HepG2 (cell line): ENCODE measurements around the gene GSKIP. TPM values are rescaled to one million over a fixed set of nuclear protein-coding genes. Genes with fewer than 3 reads are reported as not detected.

Source experiments
- EEA1 ChIP-seq: sonication (generic); formaldehyde crosslinking; IDR thresholded peaks from 2 replicates; pipeline ENCODE4 v1.5.1; 2020; ENCODE audit warnings: mild to moderate bottlenecking, missing genetic modification reagents, borderline replicate concordance
- HDAC1 ChIP-seq: sonication (generic); formaldehyde crosslinking; IDR thresholded peaks from 2 replicates; pipeline ENCODE4 v1.5.1; 2020; ENCODE audit warnings: mild to moderate bottlenecking, missing genetic modification reagents
- HES4 ChIP-seq: sonication (generic); formaldehyde crosslinking; IDR thresholded peaks from 2 replicates; pipeline ENCODE4 v1.9.0; 2021; ENCODE audit warnings: mild to moderate bottlenecking, missing genetic modification reagents, borderline replicate concordance
- HNRNPLL ChIP-seq: fragments of 200-400 bp; formaldehyde crosslinking; IDR thresholded peaks from 2 replicates; pipeline ENCODE4 v1.6.1; 2017; ENCODE audit warnings: mild to moderate bottlenecking, low read depth, low read length; ENCODE audit not compliant: poor library complexity, severe bottlenecking
- HOXD1 ChIP-seq: sonication (generic); formaldehyde crosslinking; IDR thresholded peaks from 2 replicates; pipeline ENCODE4 v1.5.0; 2020; ENCODE audit warnings: missing genetic modification reagents
- KDM1A ChIP-seq: IDR thresholded peaks from 2 replicates; pipeline ENCODE4 v1.6.1; 2016; ENCODE audit warnings: missing compliant biosample characterization
- STAG1 ChIP-seq: sonication (generic); formaldehyde crosslinking; IDR thresholded peaks from 2 replicates; pipeline ENCODE4 v1.4.0; 2020; ENCODE audit warnings: missing genetic modification reagents
- TEAD3 ChIP-seq: optimal IDR thresholded peaks from 2 replicates; pipeline ENCODE3; 2016; ENCODE audit warnings: borderline replicate concordance
- ZBTB3 ChIP-seq: sonication (generic); formaldehyde crosslinking; IDR thresholded peaks from 2 replicates; pipeline ENCODE4 v1.4.0; 2020; ENCODE audit warnings: low read depth, mild to moderate bottlenecking, moderate library complexity, missing genetic modification reagents, borderline replicate concordance
- ZFP1 ChIP-seq: IDR thresholded peaks from 2 replicates; pipeline ENCODE4 v1.6.1; 2016
- ZFP36L1 ChIP-seq: sonication (generic); formaldehyde crosslinking; IDR thresholded peaks from 2 replicates; pipeline ENCODE4 v1.8.0; 2022; ENCODE audit warnings: mild to moderate bottlenecking, missing genetic modification reagents, moderate library complexity
- ZNF335 ChIP-seq: sonication (generic); formaldehyde crosslinking; IDR thresholded peaks from 2 replicates; pipeline ENCODE4 v1.4.0; 2020; ENCODE audit warnings: missing genetic modification reagents
- ZNF468 ChIP-seq: sonication (generic); formaldehyde crosslinking; IDR thresholded peaks from 2 replicates; pipeline ENCODE4 v1.8.0; 2022; ENCODE audit warnings: mild to moderate bottlenecking, moderate library complexity, missing genetic modification reagents
- ZNF572 ChIP-seq: sonication (generic); formaldehyde crosslinking; IDR thresholded peaks from 2 replicates; pipeline ENCODE4 v1.5.1; 2020; ENCODE audit warnings: mild to moderate bottlenecking, missing genetic modification reagents
- ZNF589 ChIP-seq: sonication (generic); formaldehyde crosslinking; conservative IDR thresholded peaks from 2 replicates; pipeline ENCODE4 v1.8.0; 2022; ENCODE audit warnings: mild to moderate bottlenecking, moderate library complexity, missing genetic modification reagents
- ZNF7 ChIP-seq: IDR thresholded peaks from 2 replicates; pipeline ENCODE4 v1.6.1; 2016; ENCODE audit warnings: missing biosample characterization, missing genetic modification reagents
- ZNF780A ChIP-seq: sonication (generic); formaldehyde crosslinking; IDR thresholded peaks from 2 replicates; pipeline ENCODE4 v1.8.0; 2022; ENCODE audit warnings: mild to moderate bottlenecking, missing genetic modification reagents, moderate library complexity
- polyA plus RNA-seq, 8 experiments: library from polyadenylated mRNA; depleted of rRNA in 3 of 8; stranded (reverse) in 7 of 8; unstranded in 1 of 8; fragments of >200 nt; fragmentation: Illumina TruSeq in 4 of 8; extraction: Trizol in 4 of 8; gene quantifications; 2 replicates each; pipeline versions ENCODE4 v1.2.1 to v1.2.3, GENCODE V29; 2011 to 2016; ENCODE audit warnings: low read depth in 4 of 8, missing spikeins in 1 of 8, mixed read lengths in 1 of 8; ENCODE audit not compliant: insufficient read depth in 1 of 8
- total RNA-seq, 5 experiments: library from RNA; depleted of rRNA; stranded (reverse); fragments of >200 nt; fragmentation: Illumina TruSeq; extraction: Trizol; gene quantifications; 2 replicates each; pipeline ENCODE4 v1.2.3, GENCODE V29; 2016; ENCODE audit warnings: low read depth in 1 of 5
- TF ChIP-seq, protein P1 (sequence below): IDR thresholded peaks from 2 replicates; pipeline ENCODE4 v1.6.1; 2016; ENCODE audit warnings: missing compliant biosample characterization, missing genetic modification reagents, borderline replicate concordance
- TF ChIP-seq, protein P2 (sequence below): sonication (generic); formaldehyde crosslinking; IDR thresholded peaks from 2 replicates; pipeline ENCODE4 v1.8.0; 2023; ENCODE audit warnings: mild to moderate bottlenecking, missing genetic modification reagents
- TF ChIP-seq, protein P3 (sequence below): sonication (generic); formaldehyde crosslinking; IDR thresholded peaks from 2 replicates; pipeline ENCODE4 v1.5.0; 2020; ENCODE audit warnings: mild to moderate bottlenecking, missing genetic modification reagents
- TF ChIP-seq, protein P4 (sequence below): IDR thresholded peaks from 2 replicates; pipeline ENCODE4 v1.6.1; 2016; ENCODE audit warnings: control low read depth
- TF ChIP-seq, protein P5 (sequence below): sonication (generic); formaldehyde crosslinking; IDR thresholded peaks from 2 replicates; pipeline ENCODE4 v1.9.0; 2021; ENCODE audit warnings: missing genetic modification reagents, borderline replicate concordance

GSKIP gene
- total and polyA plus RNA-seq, 2 of the 13 experiments (the other 11 are each of a cell fraction or from before 2014, with no cell fraction given): 12.5 to 27.3 TPM

DNA sequence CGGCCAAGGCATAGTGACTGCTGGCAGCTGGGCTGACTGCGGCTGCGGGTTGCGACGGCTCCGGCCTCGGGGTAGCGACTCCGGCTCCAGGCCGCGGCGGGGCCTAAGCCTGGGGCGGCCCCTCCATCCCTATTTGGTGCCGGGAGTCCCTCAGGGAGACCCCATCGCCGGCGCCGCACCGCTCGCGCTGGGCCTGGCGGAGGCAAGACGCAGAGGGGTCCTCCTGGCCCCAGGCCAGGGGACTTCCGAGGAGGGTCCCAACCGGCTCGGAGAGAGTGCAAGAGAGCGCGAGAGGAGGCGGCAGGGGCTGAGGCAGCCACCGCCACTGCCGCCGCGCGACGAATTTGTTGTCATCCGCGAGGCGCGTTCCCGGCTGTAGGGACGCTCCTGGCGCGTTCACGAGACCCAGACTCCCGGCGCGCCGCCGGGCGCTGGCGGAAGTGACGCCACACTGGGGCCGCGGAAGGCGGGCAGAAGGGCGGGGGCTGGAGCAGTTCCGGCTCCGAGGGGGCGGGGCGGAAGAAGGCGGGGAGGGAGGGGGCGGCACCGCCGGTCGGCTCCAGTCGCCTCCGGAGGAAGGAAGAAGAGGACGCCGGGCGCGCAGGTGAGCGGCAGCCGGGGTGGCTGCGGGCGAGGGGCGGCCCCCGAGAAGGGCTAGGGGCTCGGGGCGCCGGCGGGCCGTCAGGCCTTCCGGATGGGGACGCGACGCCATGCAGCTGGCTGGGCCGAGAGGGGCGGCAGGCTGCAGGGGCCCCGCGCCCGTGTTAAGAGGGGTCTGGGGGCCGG lies at the start of gene GSKIP, which contains the start of gene ATG2B (continued):
- TF ChIP-seq HDAC1 (CRISPR knock-in tag) (0 out of 2 replicates have a peak, but pooled peaks have one; percentile 13), ZNF780A (no peak), ZBTB3 (no peak), HOXD1 (CRISPR knock-in tag) (no peak), ZFP1 (no peak), STAG1 (CRISPR knock-in tag) (no peak), ZFP36L1 (CRISPR knock-in tag) (no peak), ZNF468 (CRISPR knock-in tag) (no peak), HNRNPLL (peak; percentile 31), KDM1A (CRISPR knock-in tag) (no peak), HES4 (CRISPR knock-in tag) (peak; percentile 58; the same call in 1 of the 2 replicates), ZNF7 (CRISPR knock-in tag) (0 out of 2 replicates have a peak, but pooled peaks have one; percentile 36), ZNF589 (CRISPR knock-in tag) (no peak), EEA1 (no peak), TEAD3 (no peak), ZNF335 (CRISPR knock-in tag) (no peak), ZNF572 (no peak)
- TF ChIP-seq, protein P1, sequence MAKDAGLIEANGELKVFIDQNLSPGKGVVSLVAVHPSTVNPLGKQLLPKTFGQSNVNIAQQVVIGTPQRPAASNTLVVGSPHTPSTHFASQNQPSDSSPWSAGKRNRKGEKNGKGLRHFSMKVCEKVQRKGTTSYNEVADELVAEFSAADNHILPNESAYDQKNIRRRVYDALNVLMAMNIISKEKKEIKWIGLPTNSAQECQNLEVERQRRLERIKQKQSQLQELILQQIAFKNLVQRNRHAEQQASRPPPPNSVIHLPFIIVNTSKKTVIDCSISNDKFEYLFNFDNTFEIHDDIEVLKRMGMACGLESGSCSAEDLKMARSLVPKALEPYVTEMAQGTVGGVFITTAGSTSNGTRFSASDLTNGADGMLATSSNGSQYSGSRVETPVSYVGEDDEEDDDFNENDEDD (CRISPR knock-in tag): peak; percentile 39; the same call in 1 of the 2 replicates
- TF ChIP-seq, protein P2, sequence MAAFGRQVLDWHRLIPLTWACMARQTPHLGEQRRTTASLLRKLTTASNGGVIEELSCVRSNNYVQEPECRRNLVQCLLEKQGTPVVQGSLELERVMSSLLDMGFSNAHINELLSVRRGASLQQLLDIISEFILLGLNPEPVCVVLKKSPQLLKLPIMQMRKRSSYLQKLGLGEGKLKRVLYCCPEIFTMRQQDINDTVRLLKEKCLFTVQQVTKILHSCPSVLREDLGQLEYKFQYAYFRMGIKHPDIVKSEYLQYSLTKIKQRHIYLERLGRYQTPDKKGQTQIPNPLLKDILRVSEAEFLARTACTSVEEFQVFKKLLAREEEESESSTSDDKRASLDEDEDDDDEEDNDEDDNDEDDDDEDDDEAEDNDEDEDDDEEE (CRISPR knock-in tag): no peak
- TF ChIP-seq, protein P3, sequence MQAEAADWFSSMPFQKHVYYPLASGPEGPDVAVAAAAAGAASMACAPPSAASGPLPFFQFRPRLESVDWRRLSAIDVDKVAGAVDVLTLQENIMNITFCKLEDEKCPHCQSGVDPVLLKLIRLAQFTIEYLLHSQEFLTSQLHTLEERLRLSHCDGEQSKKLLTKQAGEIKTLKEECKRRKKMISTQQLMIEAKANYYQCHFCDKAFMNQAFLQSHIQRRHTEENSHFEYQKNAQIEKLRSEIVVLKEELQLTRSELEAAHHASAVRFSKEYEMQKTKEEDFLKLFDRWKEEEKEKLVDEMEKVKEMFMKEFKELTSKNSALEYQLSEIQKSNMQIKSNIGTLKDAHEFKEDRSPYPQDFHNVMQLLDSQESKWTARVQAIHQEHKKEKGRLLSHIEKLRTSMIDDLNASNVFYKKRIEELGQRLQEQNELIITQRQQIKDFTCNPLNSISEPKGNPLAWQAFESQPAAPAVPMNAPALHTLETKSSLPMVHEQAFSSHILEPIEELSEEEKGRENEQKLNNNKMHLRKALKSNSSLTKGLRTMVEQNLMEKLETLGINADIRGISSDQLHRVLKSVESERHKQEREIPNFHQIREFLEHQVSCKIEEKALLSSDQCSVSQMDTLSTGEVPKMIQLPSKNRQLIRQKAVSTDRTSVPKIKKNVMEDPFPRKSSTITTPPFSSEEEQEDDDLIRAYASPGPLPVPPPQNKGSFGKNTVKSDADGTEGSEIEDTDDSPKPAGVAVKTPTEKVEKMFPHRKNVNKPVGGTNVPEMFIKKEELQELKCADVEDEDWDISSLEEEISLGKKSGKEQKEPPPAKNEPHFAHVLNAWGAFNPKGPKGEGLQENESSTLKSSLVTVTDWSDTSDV (CRISPR knock-in tag): no peak
- TF ChIP-seq, protein P4, sequence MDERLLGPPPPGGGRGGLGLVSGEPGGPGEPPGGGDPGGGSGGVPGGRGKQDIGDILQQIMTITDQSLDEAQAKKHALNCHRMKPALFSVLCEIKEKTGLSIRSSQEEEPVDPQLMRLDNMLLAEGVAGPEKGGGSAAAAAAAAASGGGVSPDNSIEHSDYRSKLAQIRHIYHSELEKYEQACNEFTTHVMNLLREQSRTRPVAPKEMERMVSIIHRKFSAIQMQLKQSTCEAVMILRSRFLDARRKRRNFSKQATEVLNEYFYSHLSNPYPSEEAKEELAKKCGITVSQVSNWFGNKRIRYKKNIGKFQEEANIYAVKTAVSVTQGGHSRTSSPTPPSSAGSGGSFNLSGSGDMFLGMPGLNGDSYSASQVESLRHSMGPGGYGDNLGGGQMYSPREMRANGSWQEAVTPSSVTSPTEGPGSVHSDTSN (CRISPR knock-in tag): no peak
- TF ChIP-seq, protein P5, sequence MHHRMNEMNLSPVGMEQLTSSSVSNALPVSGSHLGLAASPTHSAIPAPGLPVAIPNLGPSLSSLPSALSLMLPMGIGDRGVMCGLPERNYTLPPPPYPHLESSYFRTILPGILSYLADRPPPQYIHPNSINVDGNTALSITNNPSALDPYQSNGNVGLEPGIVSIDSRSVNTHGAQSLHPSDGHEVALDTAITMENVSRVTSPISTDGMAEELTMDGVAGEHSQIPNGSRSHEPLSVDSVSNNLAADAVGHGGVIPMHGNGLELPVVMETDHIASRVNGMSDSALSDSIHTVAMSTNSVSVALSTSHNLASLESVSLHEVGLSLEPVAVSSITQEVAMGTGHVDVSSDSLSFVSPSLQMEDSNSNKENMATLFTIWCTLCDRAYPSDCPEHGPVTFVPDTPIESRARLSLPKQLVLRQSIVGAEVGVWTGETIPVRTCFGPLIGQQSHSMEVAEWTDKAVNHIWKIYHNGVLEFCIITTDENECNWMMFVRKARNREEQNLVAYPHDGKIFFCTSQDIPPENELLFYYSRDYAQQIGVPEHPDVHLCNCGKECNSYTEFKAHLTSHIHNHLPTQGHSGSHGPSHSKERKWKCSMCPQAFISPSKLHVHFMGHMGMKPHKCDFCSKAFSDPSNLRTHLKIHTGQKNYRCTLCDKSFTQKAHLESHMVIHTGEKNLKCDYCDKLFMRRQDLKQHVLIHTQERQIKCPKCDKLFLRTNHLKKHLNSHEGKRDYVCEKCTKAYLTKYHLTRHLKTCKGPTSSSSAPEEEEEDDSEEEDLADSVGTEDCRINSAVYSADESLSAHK (CRISPR knock-in tag): no peak
